Body of pancreas (tissue), 4 donors: ENCODE data around the gene SLC51A.

Experiments
- POLR2A ChIP-seq, 3 donors: fragments of 450-650 bp; IDR thresholded peaks; one replicate each; pipeline ENCODE4 v1.6.1; 2016; ENCODE audit warnings: antibody characterized with exemption in 3 of 3, mild to moderate bottlenecking in 2 of 3
- TF ChIP-seq, protein P1 (sequence below), 7 experiments: fragments of 450-650 bp in 4 of 7; fragments of 200-600 bp in 3 of 7; sonication (generic) in 3 of 7; IDR thresholded peaks; one replicate each; pipeline ENCODE4 v1.5.1; 2016 to 2019; ENCODE audit warnings: antibody characterized with exemption in 7 of 7

DNA sequence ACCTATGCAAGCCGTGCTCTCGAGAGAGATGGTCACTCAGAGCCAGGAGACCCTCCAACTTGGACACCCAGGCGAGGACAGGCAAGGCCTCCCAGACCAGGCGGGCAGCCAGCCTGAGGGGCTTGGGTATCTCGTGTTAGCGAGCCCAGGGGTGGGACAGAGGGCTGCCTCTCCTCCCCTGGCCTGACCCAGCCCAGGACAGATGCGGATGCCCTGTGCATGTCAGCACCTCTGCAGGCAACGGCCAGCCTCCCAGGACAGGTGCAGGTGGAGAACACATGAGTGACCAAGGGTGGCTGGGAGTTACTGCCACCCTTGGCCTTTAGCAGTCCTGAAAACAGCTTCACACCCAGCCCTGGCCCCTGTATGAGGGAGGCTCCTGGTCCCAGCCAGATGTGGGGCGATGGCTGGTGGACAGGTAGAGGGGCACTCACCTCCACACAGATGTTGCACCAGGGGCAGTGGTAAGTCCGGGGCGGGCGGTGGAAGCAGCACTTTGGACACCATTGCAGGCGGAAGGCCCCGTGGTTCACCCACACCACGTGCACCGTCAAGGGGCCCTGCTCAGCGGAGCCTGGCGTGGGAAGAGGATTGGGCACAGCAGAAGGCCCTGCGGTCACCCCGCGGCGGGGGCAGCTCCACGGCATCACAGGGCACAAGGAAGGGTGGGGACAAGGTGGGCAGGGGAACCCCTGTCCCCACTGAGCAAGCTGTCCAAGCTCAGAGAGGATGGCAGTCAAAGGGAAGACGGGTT lies 7.2 kb upstream of the SLC51A start:
- TF ChIP-seq, protein P1, sequence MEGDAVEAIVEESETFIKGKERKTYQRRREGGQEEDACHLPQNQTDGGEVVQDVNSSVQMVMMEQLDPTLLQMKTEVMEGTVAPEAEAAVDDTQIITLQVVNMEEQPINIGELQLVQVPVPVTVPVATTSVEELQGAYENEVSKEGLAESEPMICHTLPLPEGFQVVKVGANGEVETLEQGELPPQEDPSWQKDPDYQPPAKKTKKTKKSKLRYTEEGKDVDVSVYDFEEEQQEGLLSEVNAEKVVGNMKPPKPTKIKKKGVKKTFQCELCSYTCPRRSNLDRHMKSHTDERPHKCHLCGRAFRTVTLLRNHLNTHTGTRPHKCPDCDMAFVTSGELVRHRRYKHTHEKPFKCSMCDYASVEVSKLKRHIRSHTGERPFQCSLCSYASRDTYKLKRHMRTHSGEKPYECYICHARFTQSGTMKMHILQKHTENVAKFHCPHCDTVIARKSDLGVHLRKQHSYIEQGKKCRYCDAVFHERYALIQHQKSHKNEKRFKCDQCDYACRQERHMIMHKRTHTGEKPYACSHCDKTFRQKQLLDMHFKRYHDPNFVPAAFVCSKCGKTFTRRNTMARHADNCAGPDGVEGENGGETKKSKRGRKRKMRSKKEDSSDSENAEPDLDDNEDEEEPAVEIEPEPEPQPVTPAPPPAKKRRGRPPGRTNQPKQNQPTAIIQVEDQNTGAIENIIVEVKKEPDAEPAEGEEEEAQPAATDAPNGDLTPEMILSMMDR (IDR thresholded peaks at IDR 0.05): no peak
- no peak for TF ChIP-seq POLR2A (IDR thresholded peaks at IDR 0.05)
